ENCODE data around the gene HSD17B2.

HSD17B2 gene

DNA sequence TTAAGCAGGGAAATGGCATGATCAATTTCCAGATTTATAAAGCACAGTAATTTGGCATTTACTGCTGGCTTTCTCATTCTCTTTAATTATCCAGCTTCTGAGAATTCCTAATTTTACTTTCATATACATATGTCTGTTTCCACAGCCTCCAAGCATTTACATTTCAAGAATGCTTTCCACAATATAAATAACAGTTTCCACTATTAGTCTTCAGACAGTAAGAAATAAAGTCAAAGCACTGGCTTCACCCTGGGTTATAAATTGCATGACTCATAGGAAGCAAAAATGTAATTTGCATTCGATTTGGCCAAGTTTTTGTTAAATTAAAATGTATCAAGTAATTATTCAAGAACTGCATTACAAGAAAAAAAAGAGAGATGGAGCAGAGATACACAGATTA is 81.5 kb downstream of the HSD17B2 start:
- no peaks in the 10 kb centered on the region for H3K9me2 ChIP-seq (replicated peaks; ENCODE audit: insufficient read depth, low read length)
- H3K36me3 ChIP-seq (replicated peaks; ENCODE audit: insufficient read depth, low read length), result no peaks in the 10 kb centered on the region
- no peak overlapping the region for H3K27ac ChIP-seq (ENCODE audit: low read length)
- no peaks in the 10 kb centered on the region for H3K9me3 ChIP-seq (replicated peaks; ENCODE audit: insufficient read depth, low read length)
- H4K20me1 ChIP-seq (ENCODE audit: insufficient read depth, low read length), result no peaks in the 10 kb centered on the region
- DNase-seq, result no peak
- H3K4me3 ChIP-seq (ENCODE audit: low read length), result no peak overlapping the region
- H3K27me3 ChIP-seq (replicated peaks; ENCODE audit: insufficient read depth, low read length), result no peaks in the 10 kb centered on the region
- H3K9ac ChIP-seq (ENCODE audit: low read length), result no peak overlapping the region
- 0 out of 2 replicates have a peak, but pooled peaks cover 3% of the 10 kb centered on the region for H3F3A ChIP-seq (ENCODE audit: insufficient read depth, low read length)
- no peaks in the 10 kb centered on the region for H3K79me2 ChIP-seq (ENCODE audit: low read length)
- peaks cover 10% of the 10 kb centered on the region for H3K4me1 ChIP-seq (ENCODE audit: low read length)
- TF ChIP-seq EZH2 (optimal IDR thresholded peaks at IDR 0.05; ENCODE audit: low read depth, low read length) (no peak), CTCF (IDR thresholded peaks at IDR 0.05; ENCODE audit: low read length) (no peak)
- H2AFZ ChIP-seq (ENCODE audit: low read length), result no peak overlapping the region
- H3K4me2 ChIP-seq (ENCODE audit: low read depth, low read length), result no peak overlapping the region

GRCh38 chr16:82118749-82119148 is 83.7 kb downstream of the HSD17B2 start:
- Histone ChIP-seq H3K79me2 (ENCODE audit: low read length) (no peaks in the 10 kb centered on the region), H3K9me2 (replicated peaks; ENCODE audit: insufficient read depth, low read length) (no peaks in the 10 kb centered on the region), H3F3A (ENCODE audit: insufficient read depth, low read length) (no peaks in the 10 kb centered on the region), H3K4me1 (ENCODE audit: low read length) (no peaks in the 10 kb centered on the region), H3K4me2 (ENCODE audit: low read depth, low read length) (no peak overlapping the region), H4K20me1 (ENCODE audit: insufficient read depth, low read length) (no peaks in the 10 kb centered on the region), H3K36me3 (replicated peaks; ENCODE audit: insufficient read depth, low read length) (no peaks in the 10 kb centered on the region), H3K4me3 (ENCODE audit: low read length) (no peak overlapping the region), H3K9me3 (replicated peaks; ENCODE audit: insufficient read depth, low read length) (no peaks in the 10 kb centered on the region), H3K9ac (ENCODE audit: low read length) (no peak overlapping the region), H2AFZ (ENCODE audit: low read length) (no peak overlapping the region), H3K27ac (ENCODE audit: low read length) (no peak overlapping the region), H3K27me3 (replicated peaks; ENCODE audit: insufficient read depth, low read length) (no peaks in the 10 kb centered on the region)
- no peak for TF ChIP-seq CTCF (IDR thresholded peaks at IDR 0.05; ENCODE audit: low read length)
- DNase-seq, result no peak

DNA sequence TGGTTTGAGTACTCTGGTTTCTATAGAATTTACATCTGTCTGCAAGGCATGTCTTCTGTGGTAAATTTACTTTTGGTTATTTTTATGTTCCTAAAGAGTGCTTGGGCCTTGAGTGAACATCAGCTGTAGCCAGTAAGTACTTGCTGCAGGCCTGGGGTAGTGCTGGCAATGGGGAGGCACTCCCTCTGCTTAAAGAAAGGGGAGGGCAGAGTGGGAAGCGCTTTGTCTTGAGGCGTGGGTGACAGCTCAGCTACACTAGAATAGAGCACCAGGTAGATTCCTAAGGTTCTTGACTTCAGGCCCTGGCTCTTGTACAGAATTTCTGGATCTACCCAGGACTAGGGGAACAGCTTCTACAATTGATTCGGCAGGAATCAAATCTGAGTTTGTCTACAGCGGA is 84.4 kb downstream of the HSD17B2 start:
- no peak for DNase-seq
- H3K27me3 ChIP-seq (replicated peaks; ENCODE audit: insufficient read depth, low read length), result no peaks in the 10 kb centered on the region
- no peak for TF ChIP-seq CTCF (IDR thresholded peaks at IDR 0.05; ENCODE audit: low read length)
- TF ChIP-seq EZH2 (optimal IDR thresholded peaks at IDR 0.05; ENCODE audit: low read depth, low read length), result no peak
- TF ChIP-seq EZH2phosphoT487 (IDR thresholded peaks at IDR 0.05; ENCODE audit: low read length), result no peak
- no peak overlapping the region for H3K27ac ChIP-seq (ENCODE audit: low read length)
- H3K9ac ChIP-seq (ENCODE audit: low read length), result no peak overlapping the region
- no peak overlapping the region for H3K4me2 ChIP-seq (ENCODE audit: low read depth, low read length)
- no peaks in the 10 kb centered on the region for H3K79me2 ChIP-seq (ENCODE audit: low read length)
- no peaks in the 10 kb centered on the region for H3K36me3 ChIP-seq (replicated peaks; ENCODE audit: insufficient read depth, low read length)
- H2AFZ ChIP-seq (ENCODE audit: low read length), result no peak overlapping the region
- H3K4me3 ChIP-seq (ENCODE audit: low read length), result no peak overlapping the region
- no peaks in the 10 kb centered on the region for H3K9me2 ChIP-seq (replicated peaks; ENCODE audit: insufficient read depth, low read length)
- no peaks in the 10 kb centered on the region for H3K4me1 ChIP-seq (ENCODE audit: low read length)
- H4K20me1 ChIP-seq (ENCODE audit: insufficient read depth, low read length), result no peaks in the 10 kb centered on the region
- no peaks in the 10 kb centered on the region for H3F3A ChIP-seq (ENCODE audit: insufficient read depth, low read length)
- no peaks in the 10 kb centered on the region for H3K9me3 ChIP-seq (replicated peaks; ENCODE audit: insufficient read depth, low read length)

GRCh38 chr16:82124651-82125050 is 89.6 kb downstream of the HSD17B2 start:
- Histone ChIP-seq H3K27ac (ENCODE audit: low read length) (no peak overlapping the region), H2AFZ (ENCODE audit: low read length) (no peak overlapping the region), H4K20me1 (ENCODE audit: insufficient read depth, low read length) (no peaks in the 10 kb centered on the region), H3K9ac (ENCODE audit: low read length) (no peak overlapping the region), H3K36me3 (replicated peaks; ENCODE audit: insufficient read depth, low read length) (no peaks in the 10 kb centered on the region), H3K79me2 (ENCODE audit: low read length) (no peaks in the 10 kb centered on the region), H3K9me2 (replicated peaks; ENCODE audit: insufficient read depth, low read length) (no peaks in the 10 kb centered on the region), H3K4me3 (ENCODE audit: low read length) (no peak overlapping the region), H3K27me3 (replicated peaks; ENCODE audit: insufficient read depth, low read length) (no peaks in the 10 kb centered on the region), H3F3A (ENCODE audit: insufficient read depth, low read length) (no peaks in the 10 kb centered on the region), H3K9me3 (replicated peaks; ENCODE audit: insufficient read depth, low read length) (no peaks in the 10 kb centered on the region), H3K4me1 (ENCODE audit: low read length) (no peaks in the 10 kb centered on the region), H3K4me2 (ENCODE audit: low read depth, low read length) (no peak overlapping the region)
- DNase-seq, result no peak
- TF ChIP-seq EZH2 (optimal IDR thresholded peaks at IDR 0.05; ENCODE audit: low read depth, low read length), result no peak
- TF ChIP-seq CTCF (IDR thresholded peaks at IDR 0.05; ENCODE audit: low read length), result no peak
- no peak for TF ChIP-seq EZH2phosphoT487 (IDR thresholded peaks at IDR 0.05; ENCODE audit: low read length)

Measured in MM.1S (cell line).